SU-DHL-6 (cell line): Measurements from ENCODE around the gene MT1E.

Experiments
- EZH2phosphoT487 ChIP-seq: fragments of 200-600 bp; sonication (generic), shearing (Covaris generic); conservative IDR thresholded peaks from 2 replicates; pipeline ENCODE4 v1.6.1; 2018; ENCODE audit warnings: mild to moderate bottlenecking, antibody characterized with exemption, low read length, moderate library complexity, mixed read lengths
- TF ChIP-seq, protein P1 (sequence below): fragments of 200-600 bp; sonication (generic); IDR thresholded peaks from one replicate; pipeline ENCODE4 v1.5.1; 2017; ENCODE audit warnings: antibody characterized with exemption, mild to moderate bottlenecking, low read length, moderate library complexity; ENCODE audit not compliant: insufficient read depth, poor library complexity, severe bottlenecking

DNA sequence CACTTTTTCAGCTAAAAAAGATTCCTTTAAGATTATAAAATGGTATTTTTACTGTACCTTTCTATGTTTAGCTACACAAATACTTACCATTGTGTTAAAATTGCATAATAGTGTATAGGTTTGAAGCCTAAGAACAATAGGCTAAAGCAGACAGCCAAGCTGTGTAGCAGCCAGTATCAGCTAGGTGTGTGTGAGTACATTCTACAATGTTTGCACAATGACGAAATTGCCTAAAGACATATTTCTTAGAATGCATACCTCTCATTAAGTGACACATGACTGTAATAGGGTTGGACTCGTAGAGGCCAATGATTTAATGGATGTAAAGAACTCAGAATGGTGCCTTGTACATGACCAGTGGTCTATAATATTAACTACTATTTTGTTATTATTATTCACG lies 24.2 kb downstream of the MT1E start:
- TF ChIP-seq, protein P1, sequence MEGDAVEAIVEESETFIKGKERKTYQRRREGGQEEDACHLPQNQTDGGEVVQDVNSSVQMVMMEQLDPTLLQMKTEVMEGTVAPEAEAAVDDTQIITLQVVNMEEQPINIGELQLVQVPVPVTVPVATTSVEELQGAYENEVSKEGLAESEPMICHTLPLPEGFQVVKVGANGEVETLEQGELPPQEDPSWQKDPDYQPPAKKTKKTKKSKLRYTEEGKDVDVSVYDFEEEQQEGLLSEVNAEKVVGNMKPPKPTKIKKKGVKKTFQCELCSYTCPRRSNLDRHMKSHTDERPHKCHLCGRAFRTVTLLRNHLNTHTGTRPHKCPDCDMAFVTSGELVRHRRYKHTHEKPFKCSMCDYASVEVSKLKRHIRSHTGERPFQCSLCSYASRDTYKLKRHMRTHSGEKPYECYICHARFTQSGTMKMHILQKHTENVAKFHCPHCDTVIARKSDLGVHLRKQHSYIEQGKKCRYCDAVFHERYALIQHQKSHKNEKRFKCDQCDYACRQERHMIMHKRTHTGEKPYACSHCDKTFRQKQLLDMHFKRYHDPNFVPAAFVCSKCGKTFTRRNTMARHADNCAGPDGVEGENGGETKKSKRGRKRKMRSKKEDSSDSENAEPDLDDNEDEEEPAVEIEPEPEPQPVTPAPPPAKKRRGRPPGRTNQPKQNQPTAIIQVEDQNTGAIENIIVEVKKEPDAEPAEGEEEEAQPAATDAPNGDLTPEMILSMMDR = no peak
- no peak for TF ChIP-seq EZH2phosphoT487
